HEK293 (cell line): Measurements from ENCODE around the gene ARHGAP24.

Experiments used
- CTCF ChIA-PET: fragments of 350-600 bp; formaldehyde crosslinking; extraction: SDS; loops from one replicate; lab custom pipeline; 2021; ENCODE audit warnings: antibody characterized with exemption; lab: Yijun Ruan, JAX
- POLR2A ChIA-PET: fragments of 300-600 bp; formaldehyde crosslinking; extraction: SDS; loops from one replicate; lab custom pipeline; 2020; ENCODE audit warnings: antibody characterized with exemption, inconsistent platforms; lab: Yijun Ruan, JAX
- H3K27ac ChIP-seq: fragments of 200-500 bp; sonication (Bioruptor generic); 2 replicates; pipeline ENCODE4 v1.5.1; 2014; ENCODE audit warnings: low read depth, low read length, control low read depth, inconsistent platforms; ENCODE audit errors: extremely low read depth
- H3K36me3 ChIP-seq, 2 experiments: fragments of 200-500 bp in 1 of 2; sonication (Bioruptor generic) in 1 of 2; 1 replicate in 1 of 2; 2 replicates in 1 of 2; pipeline ENCODE4 v1.5.1; 2014 to 2017; ENCODE audit warnings: inconsistent platforms in 2 of 2, low read length in 2 of 2; ENCODE audit not compliant: control insufficient read depth in 2 of 2, insufficient read depth in 1 of 2
- H3K4me1 ChIP-seq: fragments of 200-500 bp; sonication (Bioruptor generic); 2 replicates; pipeline ENCODE4 v1.5.1; 2014; ENCODE audit warnings: mild to moderate bottlenecking, low read length, inconsistent platforms; ENCODE audit not compliant: control insufficient read depth, insufficient read depth
- H3K4me3 ChIP-seq: 2 replicates; pipeline ENCODE4 v1.5.1; 2011; ENCODE audit warnings: low read depth, mild to moderate bottlenecking, control low read depth, low read length, moderate library complexity
- H3K9me3 ChIP-seq: fragments of 200-500 bp; sonication (Bioruptor generic); 2 replicates; pipeline ENCODE4 v1.5.1; 2014; ENCODE audit warnings: low read depth, low read length, inconsistent platforms; ENCODE audit not compliant: control insufficient read depth, insufficient read depth
- WT1 ChIP-seq: fragments of 450-650 bp; formaldehyde crosslinking; IDR thresholded peaks from 2 replicates; pipeline ENCODE4 v1.5.1; 2016; ENCODE audit warnings: missing biosample characterization, missing genetic modification characterization
- ZBTB20 ChIP-seq: fragments of 450-650 bp; formaldehyde crosslinking; IDR thresholded peaks from 2 replicates; pipeline ENCODE4 v1.5.1; 2016; ENCODE audit warnings: missing biosample characterization, missing genetic modification characterization
- ZBTB8A ChIP-seq: fragments of 450-650 bp; formaldehyde crosslinking; IDR thresholded peaks from 2 replicates; pipeline ENCODE4 v1.5.1; 2016; ENCODE audit warnings: missing biosample characterization, missing genetic modification characterization
- ZFP37 ChIP-seq: fragments of 450-650 bp; formaldehyde crosslinking; IDR thresholded peaks from 2 replicates; pipeline ENCODE4 v1.5.1; 2016; ENCODE audit warnings: missing biosample characterization, missing genetic modification characterization
- ZIC2 ChIP-seq: fragments of 450-650 bp; formaldehyde crosslinking; IDR thresholded peaks from 2 replicates; pipeline ENCODE4 v1.5.1; 2016; ENCODE audit warnings: missing biosample characterization, missing genetic modification characterization
- ZNF677 ChIP-seq: fragments of 450-650 bp; IDR thresholded peaks from 2 replicates; pipeline ENCODE4 v1.5.0; 2018; ENCODE audit warnings: missing biosample characterization, mild to moderate bottlenecking, missing genetic modification characterization, moderate library complexity
- ZNF791 ChIP-seq: fragments of 450-650 bp; formaldehyde crosslinking; IDR thresholded peaks from 2 replicates; pipeline ENCODE4 v1.5.1; 2016; ENCODE audit warnings: missing biosample characterization, missing genetic modification characterization
- ZSCAN16 ChIP-seq: fragments of 450-650 bp; formaldehyde crosslinking; IDR thresholded peaks from 2 replicates; pipeline ENCODE4 v1.5.1; 2016; ENCODE audit warnings: missing biosample characterization, missing genetic modification characterization
- ZSCAN23 ChIP-seq: fragments of 450-650 bp; formaldehyde crosslinking; IDR thresholded peaks from 2 replicates; pipeline ENCODE4 v1.5.1; 2016; ENCODE audit warnings: missing biosample characterization, missing genetic modification characterization
- TF ChIP-seq, protein P1 (sequence below): fragments of 450-650 bp; formaldehyde crosslinking; IDR thresholded peaks from 2 replicates; pipeline ENCODE4 v1.5.1; 2016; ENCODE audit warnings: missing biosample characterization, missing genetic modification characterization, borderline replicate concordance
- TF ChIP-seq, protein P2 (sequence below): fragments of 450-650 bp; formaldehyde crosslinking; IDR thresholded peaks from 2 replicates; pipeline ENCODE4 v1.5.1; 2016; ENCODE audit warnings: missing biosample characterization, missing genetic modification characterization, low read depth
- TF ChIP-seq, protein P3 (sequence below): fragments of 450-650 bp; formaldehyde crosslinking; IDR thresholded peaks from 2 replicates; pipeline ENCODE4 v1.5.1; 2016; ENCODE audit warnings: missing biosample characterization, missing genetic modification characterization
- TF ChIP-seq, protein P4 (sequence below): fragments of 450-650 bp; formaldehyde crosslinking; IDR thresholded peaks from 2 replicates; pipeline ENCODE4 v1.5.1; 2016; ENCODE audit warnings: missing biosample characterization, missing genetic modification characterization
- TF ChIP-seq, protein P5 (sequence below): fragments of 450-650 bp; formaldehyde crosslinking; IDR thresholded peaks from 2 replicates; pipeline ENCODE4 v1.5.1; 2016; ENCODE audit warnings: missing biosample characterization, missing genetic modification characterization

The ARHGAP24 gene

DNA sequence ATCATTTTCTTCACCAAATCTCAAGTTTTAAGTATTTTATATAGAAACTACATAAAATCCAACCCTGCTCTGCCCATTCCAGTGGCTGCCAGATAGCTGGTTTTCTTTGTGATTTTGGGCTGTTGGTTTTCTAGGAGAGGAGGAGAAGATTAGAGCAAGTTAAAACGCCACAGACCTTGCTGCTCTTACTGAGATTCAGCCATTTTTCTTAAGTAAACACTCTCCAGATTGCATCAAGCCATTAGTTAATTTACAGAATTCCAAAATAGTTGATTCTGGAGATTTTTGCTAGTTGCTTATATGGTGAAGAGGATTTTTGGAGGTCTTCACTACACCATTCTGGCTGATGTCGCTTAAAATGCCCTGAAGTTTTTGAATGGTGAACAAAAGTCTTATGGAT lies 518.7 kb downstream of the ARHGAP24 start:
- H3K27ac ChIP-seq, result no peak overlapping the region
- H3K4me3 ChIP-seq, result no peak overlapping the region
- no peaks in the 10 kb centered on the region for H3K9me3 ChIP-seq
- POLR2A ChIA-PET, result no interaction called here
- no peaks in the 10 kb centered on the region for H3K4me1 ChIP-seq
- TF ChIP-seq, protein P1, sequence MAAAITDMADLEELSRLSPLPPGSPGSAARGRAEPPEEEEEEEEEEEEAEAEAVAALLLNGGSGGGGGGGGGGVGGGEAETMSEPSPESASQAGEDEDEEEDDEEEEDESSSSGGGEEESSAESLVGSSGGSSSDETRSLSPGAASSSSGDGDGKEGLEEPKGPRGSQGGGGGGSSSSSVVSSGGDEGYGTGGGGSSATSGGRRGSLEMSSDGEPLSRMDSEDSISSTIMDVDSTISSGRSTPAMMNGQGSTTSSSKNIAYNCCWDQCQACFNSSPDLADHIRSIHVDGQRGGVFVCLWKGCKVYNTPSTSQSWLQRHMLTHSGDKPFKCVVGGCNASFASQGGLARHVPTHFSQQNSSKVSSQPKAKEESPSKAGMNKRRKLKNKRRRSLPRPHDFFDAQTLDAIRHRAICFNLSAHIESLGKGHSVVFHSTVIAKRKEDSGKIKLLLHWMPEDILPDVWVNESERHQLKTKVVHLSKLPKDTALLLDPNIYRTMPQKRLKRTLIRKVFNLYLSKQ (tag by site-specific recombination), result no peak
- TF ChIP-seq, protein P2, sequence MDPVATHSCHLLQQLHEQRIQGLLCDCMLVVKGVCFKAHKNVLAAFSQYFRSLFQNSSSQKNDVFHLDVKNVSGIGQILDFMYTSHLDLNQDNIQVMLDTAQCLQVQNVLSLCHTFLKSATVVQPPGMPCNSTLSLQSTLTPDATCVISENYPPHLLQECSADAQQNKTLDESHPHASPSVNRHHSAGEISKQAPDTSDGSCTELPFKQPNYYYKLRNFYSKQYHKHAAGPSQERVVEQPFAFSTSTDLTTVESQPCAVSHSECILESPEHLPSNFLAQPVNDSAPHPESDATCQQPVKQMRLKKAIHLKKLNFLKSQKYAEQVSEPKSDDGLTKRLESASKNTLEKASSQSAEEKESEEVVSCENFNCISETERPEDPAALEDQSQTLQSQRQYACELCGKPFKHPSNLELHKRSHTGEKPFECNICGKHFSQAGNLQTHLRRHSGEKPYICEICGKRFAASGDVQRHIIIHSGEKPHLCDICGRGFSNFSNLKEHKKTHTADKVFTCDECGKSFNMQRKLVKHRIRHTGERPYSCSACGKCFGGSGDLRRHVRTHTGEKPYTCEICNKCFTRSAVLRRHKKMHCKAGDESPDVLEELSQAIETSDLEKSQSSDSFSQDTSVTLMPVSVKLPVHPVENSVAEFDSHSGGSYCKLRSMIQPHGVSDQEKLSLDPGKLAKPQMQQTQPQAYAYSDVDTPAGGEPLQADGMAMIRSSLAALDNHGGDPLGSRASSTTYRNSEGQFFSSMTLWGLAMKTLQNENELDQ (tag by site-specific recombination), result no peak
- TF ChIP-seq ZBTB8A (tag by site-specific recombination), result no peak
- TF ChIP-seq ZNF677 (tag by site-specific recombination), result peak; percentile 95
- no peak for TF ChIP-seq ZSCAN16
- TF ChIP-seq, all 188 proteins: peak for 1
- CTCF ChIA-PET, result no interaction called here
- H3K36me3 ChIP-seq, result no peaks in the 10 kb centered on the region

- CTCF ChIA-PET, result no interaction called here
- no peak overlapping the region for H3K4me3 ChIP-seq
- no peak overlapping the region for H3K27ac ChIP-seq
- H3K36me3 ChIP-seq, result no peaks in the 10 kb centered on the region
- H3K4me1 ChIP-seq, result no peaks in the 10 kb centered on the region
- TF ChIP-seq, protein P3, sequence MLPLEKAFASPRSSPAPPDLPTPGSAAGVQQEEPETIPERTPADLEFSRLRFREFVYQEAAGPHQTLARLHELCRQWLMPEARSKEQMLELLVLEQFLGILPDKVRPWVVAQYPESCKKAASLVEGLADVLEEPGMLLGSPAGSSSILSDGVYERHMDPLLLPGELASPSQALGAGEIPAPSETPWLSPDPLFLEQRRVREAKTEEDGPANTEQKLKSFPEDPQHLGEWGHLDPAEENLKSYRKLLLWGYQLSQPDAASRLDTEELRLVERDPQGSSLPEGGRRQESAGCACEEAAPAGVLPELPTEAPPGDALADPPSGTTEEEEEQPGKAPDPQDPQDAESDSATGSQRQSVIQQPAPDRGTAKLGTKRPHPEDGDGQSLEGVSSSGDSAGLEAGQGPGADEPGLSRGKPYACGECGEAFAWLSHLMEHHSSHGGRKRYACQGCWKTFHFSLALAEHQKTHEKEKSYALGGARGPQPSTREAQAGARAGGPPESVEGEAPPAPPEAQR (tag by site-specific recombination), result no peak
- no peak for TF ChIP-seq ZSCAN23 (tag by site-specific recombination)
- TF ChIP-seq ZSCAN16, result no peak
- no peak for TF ChIP-seq ZBTB20 (tag by site-specific recombination)
- TF ChIP-seq ZFP37 (tag by site-specific recombination), result no peak
- TF ChIP-seq, protein P4, sequence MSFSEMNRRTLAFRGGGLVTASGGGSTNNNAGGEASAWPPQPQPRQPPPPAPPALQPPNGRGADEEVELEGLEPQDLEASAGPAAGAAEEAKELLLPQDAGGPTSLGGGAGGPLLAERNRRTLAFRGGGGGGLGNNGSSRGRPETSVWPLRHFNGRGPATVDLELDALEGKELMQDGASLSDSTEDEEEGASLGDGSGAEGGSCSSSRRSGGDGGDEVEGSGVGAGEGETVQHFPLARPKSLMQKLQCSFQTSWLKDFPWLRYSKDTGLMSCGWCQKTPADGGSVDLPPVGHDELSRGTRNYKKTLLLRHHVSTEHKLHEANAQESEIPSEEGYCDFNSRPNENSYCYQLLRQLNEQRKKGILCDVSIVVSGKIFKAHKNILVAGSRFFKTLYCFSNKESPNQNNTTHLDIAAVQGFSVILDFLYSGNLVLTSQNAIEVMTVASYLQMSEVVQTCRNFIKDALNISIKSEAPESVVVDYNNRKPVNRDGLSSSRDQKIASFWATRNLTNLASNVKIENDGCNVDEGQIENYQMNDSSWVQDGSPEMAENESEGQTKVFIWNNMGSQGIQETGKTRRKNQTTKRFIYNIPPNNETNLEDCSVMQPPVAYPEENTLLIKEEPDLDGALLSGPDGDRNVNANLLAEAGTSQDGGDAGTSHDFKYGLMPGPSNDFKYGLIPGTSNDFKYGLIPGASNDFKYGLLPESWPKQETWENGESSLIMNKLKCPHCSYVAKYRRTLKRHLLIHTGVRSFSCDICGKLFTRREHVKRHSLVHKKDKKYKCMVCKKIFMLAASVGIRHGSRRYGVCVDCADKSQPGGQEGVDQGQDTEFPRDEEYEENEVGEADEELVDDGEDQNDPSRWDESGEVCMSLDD (tag by site-specific recombination), result no peak
- no peak for TF ChIP-seq WT1 (tag by site-specific recombination)
- no peak for TF ChIP-seq ZIC2
- no peak for TF ChIP-seq ZNF791
- TF ChIP-seq, protein P5, sequence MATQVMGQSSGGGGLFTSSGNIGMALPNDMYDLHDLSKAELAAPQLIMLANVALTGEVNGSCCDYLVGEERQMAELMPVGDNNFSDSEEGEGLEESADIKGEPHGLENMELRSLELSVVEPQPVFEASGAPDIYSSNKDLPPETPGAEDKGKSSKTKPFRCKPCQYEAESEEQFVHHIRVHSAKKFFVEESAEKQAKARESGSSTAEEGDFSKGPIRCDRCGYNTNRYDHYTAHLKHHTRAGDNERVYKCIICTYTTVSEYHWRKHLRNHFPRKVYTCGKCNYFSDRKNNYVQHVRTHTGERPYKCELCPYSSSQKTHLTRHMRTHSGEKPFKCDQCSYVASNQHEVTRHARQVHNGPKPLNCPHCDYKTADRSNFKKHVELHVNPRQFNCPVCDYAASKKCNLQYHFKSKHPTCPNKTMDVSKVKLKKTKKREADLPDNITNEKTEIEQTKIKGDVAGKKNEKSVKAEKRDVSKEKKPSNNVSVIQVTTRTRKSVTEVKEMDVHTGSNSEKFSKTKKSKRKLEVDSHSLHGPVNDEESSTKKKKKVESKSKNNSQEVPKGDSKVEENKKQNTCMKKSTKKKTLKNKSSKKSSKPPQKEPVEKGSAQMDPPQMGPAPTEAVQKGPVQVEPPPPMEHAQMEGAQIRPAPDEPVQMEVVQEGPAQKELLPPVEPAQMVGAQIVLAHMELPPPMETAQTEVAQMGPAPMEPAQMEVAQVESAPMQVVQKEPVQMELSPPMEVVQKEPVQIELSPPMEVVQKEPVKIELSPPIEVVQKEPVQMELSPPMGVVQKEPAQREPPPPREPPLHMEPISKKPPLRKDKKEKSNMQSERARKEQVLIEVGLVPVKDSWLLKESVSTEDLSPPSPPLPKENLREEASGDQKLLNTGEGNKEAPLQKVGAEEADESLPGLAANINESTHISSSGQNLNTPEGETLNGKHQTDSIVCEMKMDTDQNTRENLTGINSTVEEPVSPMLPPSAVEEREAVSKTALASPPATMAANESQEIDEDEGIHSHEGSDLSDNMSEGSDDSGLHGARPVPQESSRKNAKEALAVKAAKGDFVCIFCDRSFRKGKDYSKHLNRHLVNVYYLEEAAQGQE (tag by site-specific recombination), result no peak
- TF ChIP-seq, all 188 proteins: peak for 0
- H3K9me3 ChIP-seq, result no peaks in the 10 kb centered on the region
- POLR2A ChIA-PET, result no interaction called here
Measured at GRCh38 chr4:85994576-85994975, 519.6 kb downstream of the ARHGAP24 start.
